Retinal pigment epithelial cell (primary cell): Measurements from ENCODE around the gene ETV1.

Source experiments
- DNase-seq: peaks from one replicate; pipeline ENCODE4 v3.0.0-alpha.2; 2010; ENCODE audit warnings: low read depth
- H3K4me3 ChIP-seq: 2 replicates; pipeline ENCODE4 v1.5.1; 2011; ENCODE audit warnings: mild to moderate bottlenecking, low read length, control low read depth, moderate library complexity
- CTCF ChIP-seq: conservative IDR thresholded peaks from 2 replicates; pipeline ENCODE4 v1.5.1; 2011; ENCODE audit warnings: low read depth, low read length, control low read depth, inconsistent platforms

The ETV1 gene

GRCh38 chr7:13872709-13873108, 116.8 kb downstream of the ETV1 start:
- TF ChIP-seq CTCF, result no peak
- H3K4me3 ChIP-seq, result no peak overlapping the region
- DNase-seq, result no peak

GRCh38 chr7:13871008-13871407, 118.5 kb downstream of the ETV1 start:
- DNase-seq, result no peak
- no peak overlapping the region for H3K4me3 ChIP-seq
- no peak for TF ChIP-seq CTCF

- TF ChIP-seq CTCF, result no peak
- no peak for DNase-seq
- H3K4me3 ChIP-seq, result no peak overlapping the region
Observed at GRCh38 chr7:13860734-13861133, 128.7 kb downstream of the ETV1 start.

- no peak for DNase-seq
- TF ChIP-seq CTCF, result no peak
- H3K4me3 ChIP-seq, result no peak overlapping the region
Observed at GRCh38 chr7:13856012-13856411, 133.5 kb downstream of the ETV1 start.

- no peak overlapping the region for H3K4me3 ChIP-seq
- TF ChIP-seq CTCF, result no peak
- DNase-seq, result no peak
Observed at GRCh38 chr7:13852281-13852968, 137.0 kb downstream of the ETV1 start.

- no peak for DNase-seq
- H3K4me3 ChIP-seq, result no peak overlapping the region
- TF ChIP-seq CTCF, result no peak
Observed at GRCh38 chr7:13851736-13852135, 137.7 kb downstream of the ETV1 start.

GRCh38 chr7:13850185-13850752, 139.2 kb downstream of the ETV1 start:
- H3K4me3 ChIP-seq, result no peak overlapping the region
- no peak for TF ChIP-seq CTCF
- peak; percentile 96 for DNase-seq
